GM11168 (cell line): ENCODE results near the gene MUC16.

Source experiments
- in situ Hi-C: fragments of 300-500 bp; cut with MboI; formaldehyde crosslinking; loops from one replicate; pipeline ENCODE4 v1.12.0; 2022; ENCODE audit warnings: low sequenced_read_pairs; ENCODE audit not compliant: unreplicated experiment

MUC16 gene

DNA sequence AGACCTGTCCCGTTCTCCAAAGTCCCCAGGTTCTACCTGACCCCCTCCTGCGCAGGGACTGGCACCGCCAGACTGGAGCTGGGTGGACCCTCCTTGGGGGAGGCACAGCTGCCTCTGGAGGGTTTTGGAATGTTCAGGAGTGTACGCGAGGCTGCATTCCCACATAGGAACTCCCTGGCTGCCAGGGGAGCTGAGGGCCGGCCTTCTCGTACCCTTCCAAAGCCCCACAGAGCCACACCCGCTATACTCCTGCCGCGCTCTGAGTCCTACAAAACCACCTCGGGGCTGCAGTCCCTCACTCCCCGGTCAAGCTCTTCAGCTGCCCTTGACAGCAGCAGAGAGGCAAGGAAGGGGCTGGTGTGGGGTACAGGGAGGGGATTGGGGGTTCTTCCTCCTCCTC, 484 bp upstream of the MUC16 start:
- in situ Hi-C loops, result no loop called here

DNA sequence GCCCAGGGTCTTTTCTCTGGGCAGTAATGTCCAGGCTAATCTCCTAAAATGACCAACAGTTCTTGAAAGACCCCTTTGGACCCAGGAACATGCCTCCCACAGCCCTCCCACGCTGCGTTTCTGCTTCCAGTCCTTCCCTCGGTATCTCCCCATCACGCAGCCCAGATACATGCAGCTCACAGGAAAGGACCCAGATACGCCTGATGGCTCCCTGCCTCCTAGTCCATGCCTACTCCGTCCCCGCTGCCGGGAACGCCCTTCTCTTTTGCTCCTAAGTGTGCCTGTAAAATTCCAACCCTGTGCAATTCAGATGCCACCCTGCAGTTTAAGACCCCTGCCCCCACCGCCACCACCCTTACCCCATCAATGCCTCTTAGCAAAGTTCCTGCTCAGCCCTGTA, 778 bp downstream of the MUC16 start:
- in situ Hi-C loops, result no loop called here

DNA sequence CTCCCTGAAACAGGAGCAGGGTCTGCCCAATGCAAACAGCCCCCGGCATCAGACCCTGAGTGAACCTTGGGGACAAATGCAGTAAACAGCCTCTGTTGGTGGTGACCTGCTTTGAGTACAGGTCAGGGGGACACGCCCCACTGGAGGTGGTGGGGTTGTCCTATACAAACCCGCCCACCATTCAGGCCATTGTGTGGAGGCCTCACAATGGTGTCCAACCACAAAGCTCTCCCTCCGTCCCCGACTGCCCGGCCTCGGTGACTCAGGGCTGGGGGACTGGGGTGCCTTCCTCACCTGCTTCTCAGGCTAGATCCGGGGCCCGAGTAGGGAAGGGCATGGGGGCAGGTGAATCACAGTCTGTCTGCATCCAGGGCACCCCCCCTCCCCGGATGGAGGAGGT, 1.5 kb downstream of the MUC16 start:
- in situ Hi-C loops, result no loop called here

DNA sequence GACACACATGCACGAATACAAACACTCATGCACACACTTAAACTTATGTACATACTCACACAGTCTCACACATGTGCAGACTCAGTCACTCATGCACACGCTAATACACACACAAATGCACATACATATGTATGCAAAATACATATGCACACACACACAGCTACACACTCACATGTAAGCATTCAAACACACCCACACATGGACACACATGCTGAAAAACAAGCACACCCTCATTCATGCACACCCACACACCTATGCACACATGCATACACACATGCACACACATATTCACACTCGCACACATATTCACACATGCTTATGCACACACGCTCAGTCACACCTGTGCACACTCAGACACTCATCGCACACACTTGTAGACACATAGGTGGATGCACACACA, 9.3 kb downstream of the MUC16 start:
- in situ Hi-C loops, result no loop called here

DNA sequence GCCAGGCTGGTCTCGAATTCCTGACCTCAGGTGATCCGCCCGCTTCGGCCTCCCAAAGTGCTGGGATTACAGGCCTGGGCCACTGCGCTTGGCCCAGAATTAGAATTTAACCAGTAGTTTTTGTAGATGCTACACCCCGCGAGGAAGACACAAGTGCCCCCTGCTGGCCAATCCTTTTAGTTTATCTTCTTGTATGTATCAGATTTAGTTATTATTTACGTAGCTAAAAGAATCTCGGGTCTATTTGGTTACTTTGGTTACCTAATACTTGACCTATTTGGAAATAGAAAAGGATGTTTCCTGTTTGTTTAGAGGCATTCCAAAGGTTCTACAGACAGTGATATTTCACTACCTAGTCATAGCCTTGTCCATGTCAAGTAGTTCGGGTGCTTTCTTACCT, 22.0 kb downstream of the MUC16 start:
- in situ Hi-C loops, result no loop called here

DNA sequence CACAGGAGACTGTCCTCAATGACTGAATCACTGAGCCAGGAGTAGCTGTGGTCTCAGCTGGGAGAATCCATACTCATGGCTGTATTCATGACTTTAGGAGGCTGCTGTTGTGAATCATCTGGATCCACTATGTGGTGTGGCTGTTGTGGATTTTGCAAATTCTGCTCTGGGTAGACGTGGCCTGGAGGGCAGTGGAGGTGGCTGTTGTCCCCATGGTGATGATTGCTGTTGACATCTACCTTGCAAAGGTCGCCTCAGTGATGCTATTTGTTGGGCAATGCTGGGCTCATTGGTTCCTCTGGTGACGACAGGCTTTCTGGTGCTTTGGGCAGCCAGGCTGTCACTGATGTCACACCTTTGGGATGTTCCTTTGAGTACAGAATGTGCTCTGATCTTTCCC, 23.9 kb downstream of the MUC16 start:
- in situ Hi-C loops, result no loop called here

DNA sequence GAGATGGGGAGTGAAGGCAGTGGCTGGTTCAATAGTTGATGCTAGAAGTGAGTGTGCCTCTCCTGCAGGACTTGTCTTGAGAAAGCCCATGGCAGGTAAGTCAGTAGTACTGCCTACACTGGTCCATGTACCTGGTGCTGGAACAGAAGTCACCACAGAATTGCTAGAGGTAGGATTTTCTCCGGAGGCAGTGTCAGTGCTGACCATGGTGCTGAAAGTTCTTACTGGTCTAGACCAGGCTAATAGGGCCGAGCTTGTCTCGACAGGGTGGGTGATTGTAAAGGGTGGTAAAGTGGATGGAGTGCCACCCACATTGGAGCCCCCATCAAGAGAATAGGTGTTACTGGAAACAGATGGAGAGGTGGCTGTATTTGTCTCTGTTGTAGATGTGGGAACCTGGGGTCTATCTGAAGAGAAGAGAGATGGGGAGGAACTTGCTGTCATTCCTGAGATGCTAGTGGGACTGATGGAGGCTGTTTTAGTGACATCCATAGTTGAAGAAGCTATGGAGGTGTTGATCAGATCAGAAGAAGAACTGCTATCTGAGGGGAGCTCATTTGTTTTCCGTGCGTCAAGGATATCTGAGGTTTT, 36.6 kb downstream of the MUC16 start:
- in situ Hi-C loops, result no loop called here

DNA sequence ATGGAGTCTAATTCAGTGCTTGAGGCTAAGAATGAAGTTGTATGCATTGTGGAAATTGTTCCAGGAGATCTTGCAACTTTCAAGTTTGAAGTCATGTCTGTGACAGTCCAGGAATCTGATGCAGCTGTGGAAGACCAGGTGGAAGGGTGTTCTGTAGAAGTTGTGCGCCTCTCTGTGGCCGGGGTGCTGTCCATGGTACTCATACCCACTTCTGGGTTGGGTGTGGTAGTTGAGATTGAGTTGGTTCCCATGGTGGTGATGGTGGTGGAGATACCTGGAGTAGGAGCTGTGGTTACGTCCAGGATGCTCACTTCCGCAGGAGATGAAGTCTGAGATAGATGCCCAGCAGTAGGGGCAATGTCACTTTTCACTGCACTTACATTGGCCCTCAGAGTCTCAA, 44.3 kb downstream of the MUC16 start:
- in situ Hi-C loops, result no loop called here
